ENCODE data around the gene SERBP1. TPM values are rescaled to one million over a fixed set of nuclear protein-coding genes. Genes with fewer than 3 reads are reported as not detected.
A peak's percentile ranks its signal among the peaks of the same experiment; 100 is the strongest.
"Not testable (repeated sequence)": the region's sequence is repeated elsewhere in the genome, so short reads cannot be mapped to it uniquely, and the experiment has no call there.

SERBP1 gene
- total RNA-seq, 1 experiment from 2014 or later, result 535 TPM

GRCh38 chr1:67431156-67431765, 1.1 kb upstream of the SERBP1 start:
- no peak for DNase-seq
- no peaks in the 10 kb centered on the region for H3K27me3 ChIP-seq
- peaks cover 31% of the 10 kb centered on the region for H3K36me3 ChIP-seq
- peak overlapping the region; percentile 90 for H3K27ac ChIP-seq
- peak overlapping the region; percentile 78 for H3K4me3 ChIP-seq
- no peaks in the 10 kb centered on the region for H3K9me3 ChIP-seq (replicated peaks)
- H3K4me1 ChIP-seq, result no peaks in the 10 kb centered on the region

GRCh38 chr1:67429528-67430357, 459 bp downstream of the SERBP1 start:
- peaks cover 47% of the 10 kb centered on the region for H3K36me3 ChIP-seq
- no peaks in the 10 kb centered on the region for H3K9me3 ChIP-seq (replicated peaks)
- H3K27ac ChIP-seq, result peak overlapping the region; percentile 90

DNA sequence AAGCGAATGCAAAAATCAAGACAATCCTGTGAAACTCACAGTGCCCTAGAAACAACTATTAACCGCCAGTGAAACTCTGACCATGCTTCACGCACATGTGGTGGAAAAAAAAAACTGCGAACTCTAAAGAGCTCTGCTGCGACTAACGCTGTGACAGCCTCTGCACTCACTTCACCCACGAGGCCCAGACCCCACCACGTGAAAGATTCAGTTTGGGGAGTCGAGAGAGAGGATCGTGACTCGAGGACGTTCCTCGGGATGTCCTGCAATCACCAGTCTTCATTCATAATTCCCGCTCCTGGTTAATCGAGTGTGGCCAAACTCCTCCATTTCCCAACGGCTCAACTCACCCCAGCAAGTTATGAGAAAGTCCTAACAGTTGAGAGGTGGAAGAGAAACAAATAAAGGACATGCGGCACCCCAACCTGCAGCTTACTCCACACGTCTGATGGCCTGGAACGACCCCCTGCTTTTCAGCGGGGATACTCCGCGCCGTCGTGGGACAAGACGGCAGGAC, 1.1 kb downstream of the SERBP1 start:
- Histone ChIP-seq H3K9me3 (replicated peaks) (no peaks in the 10 kb centered on the region), H3K4me1 (0 out of 2 replicates have a peak, but pooled peaks cover 5% of the 10 kb centered on the region), H3K27me3 (no peaks in the 10 kb centered on the region), H3K4me3 (peak overlapping the region; percentile 78), H3K36me3 (peaks cover 53% of the 10 kb centered on the region), H3K27ac (peak overlapping the region; percentile 90)
- DNase-seq, result peak; percentile 28 to 42

More at GRCh38 chr1:67429528-67430357, 459 bp downstream of the SERBP1 start:
- Histone ChIP-seq H3K27me3 (no peaks in the 10 kb centered on the region), H3K4me1 (0 out of 2 replicates have a peak, but pooled peaks cover 5% of the 10 kb centered on the region), H3K4me3 (peak overlapping the region; percentile 78)
- DNase-seq, result peak; percentile 33 to 44

- H3K36me3 ChIP-seq, result peaks cover 65% of the 10 kb centered on the region
These were observed 2.3 kb downstream of the SERBP1 start for GRCh38 chr1:67427947-67428346.

GRCh38 chr1:67427465-67427864, 2.7 kb downstream of the SERBP1 start:
- Histone ChIP-seq H3K4me1 (0 out of 2 replicates have a peak, but pooled peaks cover 5% of the 10 kb centered on the region), H3K4me3 (peak overlapping the region; percentile 78), H3K36me3 (peaks cover 69% of the 10 kb centered on the region), H3K27me3 (no peaks in the 10 kb centered on the region), H3K9me3 (replicated peaks) (no peaks in the 10 kb centered on the region), H3K27ac (no peak overlapping the region)
- no peak for DNase-seq

More at GRCh38 chr1:67427947-67428346, 2.3 kb downstream of the SERBP1 start:
- Histone ChIP-seq H3K4me3 (peak overlapping the region; percentile 78), H3K27ac (no peak overlapping the region), H3K4me1 (0 out of 2 replicates have a peak, but pooled peaks cover 5% of the 10 kb centered on the region), H3K27me3 (no peaks in the 10 kb centered on the region), H3K9me3 (replicated peaks) (no peaks in the 10 kb centered on the region)
- DNase-seq, result no peak

GRCh38 chr1:67420835-67421492, 9.2 kb downstream of the SERBP1 start:
- no peak for DNase-seq

GRCh38 chr1:67418839-67419586, 11.2 kb downstream of the SERBP1 start:
- H3K36me3 ChIP-seq, result peaks cover 95% of the 10 kb centered on the region

More at GRCh38 chr1:67420835-67421492, 9.2 kb downstream of the SERBP1 start:
- H3K9me3 ChIP-seq (replicated peaks), result no peaks in the 10 kb centered on the region
- H3K27me3 ChIP-seq, result no peaks in the 10 kb centered on the region
- H3K4me1 ChIP-seq, result peaks cover 5% of the 10 kb centered on the region; the same call in 1 of the 2 replicates
- peaks cover 97% of the 10 kb centered on the region for H3K36me3 ChIP-seq
- H3K4me3 ChIP-seq, result no peak overlapping the region
- no peak overlapping the region for H3K27ac ChIP-seq

GRCh38 chr1:67417733-67418132, 12.5 kb downstream of the SERBP1 start:
- not testable (repeated sequence) for H3K9me3 ChIP-seq (replicated peaks); H3K4me3 ChIP-seq; DNase-seq; H3K4me1 ChIP-seq; H3K27me3 ChIP-seq; H3K27ac ChIP-seq
- H3K36me3 ChIP-seq, result peaks cover 93% of the 10 kb centered on the region

More at GRCh38 chr1:67418839-67419586, 11.2 kb downstream of the SERBP1 start:
- DNase-seq, result no peak
- Histone ChIP-seq H3K4me3 (no peak overlapping the region), H3K27me3 (no peaks in the 10 kb centered on the region), H3K9me3 (replicated peaks) (no peaks in the 10 kb centered on the region), H3K4me1 (no peaks in the 10 kb centered on the region; the same call in 1 of the 2 replicates), H3K27ac (no peak overlapping the region)

GRCh38 chr1:67415041-67415440, 15.2 kb downstream of the SERBP1 start:
- Histone ChIP-seq H3K36me3 (peaks cover 90% of the 10 kb centered on the region), H3K4me1 (no peaks in the 10 kb centered on the region), H3K27me3 (no peaks in the 10 kb centered on the region)

GRCh38 chr1:67414574-67414973, 15.6 kb downstream of the SERBP1 start:
- Histone ChIP-seq H3K27me3 (no peaks in the 10 kb centered on the region), H3K36me3 (peaks cover 89% of the 10 kb centered on the region)

More at GRCh38 chr1:67415041-67415440, 15.2 kb downstream of the SERBP1 start:
- Histone ChIP-seq H3K27ac (no peak overlapping the region), H3K9me3 (replicated peaks) (no peaks in the 10 kb centered on the region), H3K4me3 (no peak overlapping the region)
- no peak for DNase-seq

GRCh38 chr1:67413101-67413500, 17.1 kb downstream of the SERBP1 start:
- H3K27me3 ChIP-seq; H3K4me1 ChIP-seq; H3K9me3 ChIP-seq (replicated peaks); H3K27ac ChIP-seq; DNase-seq; H3K4me3 ChIP-seq: not testable (repeated sequence)
- peaks cover 74% of the 10 kb centered on the region for H3K36me3 ChIP-seq

More at GRCh38 chr1:67414574-67414973, 15.6 kb downstream of the SERBP1 start:
- H3K27ac ChIP-seq, result no peak overlapping the region
- DNase-seq, result no peak
- no peaks in the 10 kb centered on the region for H3K9me3 ChIP-seq (replicated peaks)
- H3K4me3 ChIP-seq, result no peak overlapping the region
- no peaks in the 10 kb centered on the region for H3K4me1 ChIP-seq

DNA sequence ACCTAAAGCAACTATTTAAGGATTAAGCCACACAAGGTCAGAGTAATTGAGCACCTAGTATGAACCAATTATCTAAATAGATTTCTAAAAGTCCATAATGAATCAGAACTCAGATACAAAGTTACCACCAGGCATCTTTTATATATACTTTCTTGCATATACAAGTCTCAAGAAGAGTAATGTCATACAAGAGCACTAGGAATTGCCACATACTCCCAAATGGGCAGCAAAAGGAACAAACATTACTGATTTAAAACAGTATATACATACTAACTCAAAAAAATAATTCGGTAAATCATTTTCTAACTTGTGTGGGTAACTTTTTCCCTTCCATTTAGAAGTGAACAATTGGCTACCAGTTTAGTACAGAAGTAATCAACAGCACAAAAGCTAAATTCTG, 22.1 kb downstream of the SERBP1 start:
- H3K9me3 ChIP-seq (replicated peaks), result no peaks in the 10 kb centered on the region
- peaks cover 29% of the 10 kb centered on the region for H3K36me3 ChIP-seq
- no peaks in the 10 kb centered on the region for H3K27me3 ChIP-seq
- no peak overlapping the region for H3K4me3 ChIP-seq
- DNase-seq, result no peak
- no peaks in the 10 kb centered on the region for H3K4me1 ChIP-seq
- H3K27ac ChIP-seq, result no peak overlapping the region

GRCh38 chr1:67407498-67407897, 22.7 kb downstream of the SERBP1 start:
- H3K36me3 ChIP-seq, result peaks cover 26% of the 10 kb centered on the region
- H3K4me3 ChIP-seq, result no peak overlapping the region
- no peaks in the 10 kb centered on the region for H3K27me3 ChIP-seq
- no peaks in the 10 kb centered on the region for H3K9me3 ChIP-seq (replicated peaks)
- H3K4me1 ChIP-seq, result no peaks in the 10 kb centered on the region
- H3K27ac ChIP-seq, result no peak overlapping the region
- DNase-seq, result no peak

Data from SJCRH30 (cell line).